ENCODE measurements around the gene WBP2NL.
A peak's percentile ranks its signal among the peaks of the same experiment; 100 is the strongest.

WBP2NL gene

GRCh38 chr22:41979423-41980250 lies 19.0 kb upstream of the WBP2NL start:
- no peak for DNase-seq

- DNase-seq = no peak
Observed at GRCh38 chr22:41982865-41983264, 15.7 kb upstream of the WBP2NL start.

- no peak for DNase-seq
Observed at GRCh38 chr22:41983513-41984405, 14.8 kb upstream of the WBP2NL start.

GRCh38 chr22:41987276-41987675 lies 11.3 kb upstream of the WBP2NL start:
- no peak for DNase-seq

GRCh38 chr22:41989246-41989645 lies 9.3 kb upstream of the WBP2NL start:
- DNase-seq = no peak

- DNase-seq = no peak
Observed at GRCh38 chr22:41991111-41991510, 7.5 kb upstream of the WBP2NL start.

GRCh38 chr22:41992496-41992895 lies 6.1 kb upstream of the WBP2NL start:
- DNase-seq = no peak

GRCh38 chr22:41995211-41995610 lies 3.4 kb upstream of the WBP2NL start:
- no peak for DNase-seq

GRCh38 chr22:41996826-41997225 lies 1.8 kb upstream of the WBP2NL start:
- no peak for DNase-seq

GRCh38 chr22:42000466-42000865 lies 1.9 kb downstream of the WBP2NL start:
- no peak for DNase-seq

- peak; percentile 8 for DNase-seq
Observed at GRCh38 chr22:42001121-42001520, 2.5 kb downstream of the WBP2NL start.

GRCh38 chr22:42001706-42002105 lies 3.1 kb downstream of the WBP2NL start:
- no peak for DNase-seq

- no peak for DNase-seq
Observed at GRCh38 chr22:42007922-42008321, 9.3 kb downstream of the WBP2NL start.

GRCh38 chr22:42010778-42011177 lies 12.2 kb downstream of the WBP2NL start:
- no peak for DNase-seq

GRCh38 chr22:42013385-42013784 lies 14.8 kb downstream of the WBP2NL start:
- no peak for DNase-seq

GRCh38 chr22:42016111-42016510 lies 17.5 kb downstream of the WBP2NL start:
- no peak for DNase-seq

- DNase-seq = no peak
Observed at GRCh38 chr22:42018224-42018623, 19.6 kb downstream of the WBP2NL start.

GRCh38 chr22:42021571-42021970 lies 23.0 kb downstream of the WBP2NL start:
- DNase-seq = no peak

GRCh38 chr22:42022162-42022847 lies 23.7 kb downstream of the WBP2NL start:
- no peak for DNase-seq

- DNase-seq = no peak
Observed at GRCh38 chr22:42025421-42025820, 26.8 kb downstream of the WBP2NL start.

GRCh38 chr22:42026705-42027104 lies 28.1 kb downstream of the WBP2NL start:
- no peak for DNase-seq

GRCh38 chr22:42033263-42034181 lies 34.9 kb downstream of the WBP2NL start:
- DNase-seq = no peak
